ENCODE results near the gene TMEM121. TPM values are rescaled to one million over a fixed set of nuclear protein-coding genes. Genes with fewer than 3 reads are reported as not detected.

Gene TMEM121
- total and polyA plus RNA-seq, 2 of the 4 experiments (the other 2 are of a cell fraction) = 2.7 to 6.3 TPM

GRCh38 chr14:105578070-105578469, 51.7 kb downstream of the TMEM121 start:
- TF ChIP-seq RFX5 (IDR thresholded peaks at IDR 0.05; ENCODE audit: low read depth, low read length) (no peak), BHLHE40 (IDR thresholded peaks at IDR 0.05; ENCODE audit: low read depth, low read length) (no peak), MAFK (IDR thresholded peaks at IDR 0.05; ENCODE audit: low read depth, low read length) (no peak), CHD1 (IDR thresholded peaks at IDR 0.05; ENCODE audit: low read depth, low read length) (no peak), MAZ (IDR thresholded peaks at IDR 0.05; ENCODE audit: borderline replicate concordance, low read depth, low read length) (no peak), RCOR1 (IDR thresholded peaks at IDR 0.05; ENCODE audit: insufficient replicate concordance, low read length) (no peak), RAD21 (IDR thresholded peaks at IDR 0.05; ENCODE audit: low read length) (no peak), SMC3 (IDR thresholded peaks at IDR 0.05; ENCODE audit: low read depth, low read length) (no peak), FOS (IDR thresholded peaks at IDR 0.05; ENCODE audit: low read depth, low read length) (no peak), ELK1 (IDR thresholded peaks at IDR 0.05; ENCODE audit: borderline replicate concordance, low read depth, low read length) (no peak), USF2 (IDR thresholded peaks at IDR 0.05; ENCODE audit: low read depth, low read length) (no peak), CEBPB (IDR thresholded peaks at IDR 0.05; ENCODE audit: low read depth, low read length) (no peak), NFE2L2 (IDR thresholded peaks at IDR 0.05; ENCODE audit: low read depth, low read length) (no peak), MXI1 (IDR thresholded peaks at IDR 0.05; ENCODE audit: borderline replicate concordance, low read depth, low read length) (no peak), CTCF (conservative IDR thresholded peaks at IDR 0.05; ENCODE audit: low read depth, low read length) (no peak), POLR2A (IDR thresholded peaks at IDR 0.05; ENCODE audit: low read depth, low read length) (no peak)
- Histone ChIP-seq H3K79me1 (ENCODE audit: low read depth in 1 of 2, low read length in 2 of 2) (no peaks in the 10 kb centered on the region), H3K23ac (ENCODE audit: low read depth, low read length) (no peak overlapping the region), H2BK5ac (ENCODE audit: low read depth, low read length, poor library complexity, severe bottlenecking) (no peak overlapping the region), H3K9me1 (ENCODE audit: insufficient read depth, low read length) (no peaks in the 10 kb centered on the region), H4K20me1 (ENCODE audit: insufficient read depth, low read length) (no peaks in the 10 kb centered on the region), H3K4ac (ENCODE audit: low read depth, low read length) (no peak overlapping the region), H4K91ac (ENCODE audit: insufficient read depth, low read depth, low read length) (no peak overlapping the region), H3K56ac (ENCODE audit: extremely low read depth, insufficient read depth, low read length) (no peak overlapping the region), H2BK120ac (ENCODE audit: low read depth, low read length) (no peak overlapping the region), H3K27me3 (ENCODE audit: control insufficient read depth, insufficient read depth, low read length) (no peaks in the 10 kb centered on the region), H3K36me3 (ENCODE audit: control insufficient read depth, insufficient read depth, low read length) (no peaks in the 10 kb centered on the region), H2AFZ (replicated peaks; ENCODE audit: low read length, poor library complexity) (no peak overlapping the region), H2AK9ac (replicated peaks; ENCODE audit: low read depth, low read length, poor library complexity) (no peak overlapping the region), H3K18ac (ENCODE audit: low read depth, low read length) (no peak overlapping the region), H3K4me2 (ENCODE audit: low read depth, low read length) (no peak overlapping the region), H4K5ac (ENCODE audit: low read depth, low read length) (no peak overlapping the region), H3K4me1 (ENCODE audit: control insufficient read depth, insufficient read depth, low read length) (no peaks in the 10 kb centered on the region), H3K9me3 (ENCODE audit: control insufficient read depth, insufficient read depth, low read length) (peaks cover 10% of the 10 kb centered on the region), H3K9ac (ENCODE audit: low read depth, low read length) (no peak overlapping the region), H4K8ac (ENCODE audit: low read depth in 2 of 2, low read length in 2 of 2) (no peak overlapping the region), H2BK20ac (ENCODE audit: low read depth, low read length) (no peak overlapping the region), H2AK5ac (ENCODE audit: low read depth, low read length) (no peak overlapping the region), H3K4me3 (ENCODE audit: insufficient read depth, low read depth, low read length) (no peak overlapping the region), H3K27ac (ENCODE audit: insufficient read depth, low read length) (no peak overlapping the region), H3K14ac (replicated peaks; ENCODE audit: low read depth, low read length) (no peak overlapping the region), H2BK15ac (ENCODE audit: low read depth, low read length) (no peak overlapping the region)
- in situ Hi-C loops (cut with MboI; ENCODE audit: low sequenced_read_pairs) = no loop called here
- ChIA-PET POLR2A (ENCODE audit: unreplicated experiment) (no interaction called here), CTCF (no interaction called here)
- no peak for ATAC-seq (ENCODE audit: low read depth)
- intact Hi-C loops (cut with micrococcal nuclease) = no loop called here
- dilution Hi-C loops (cut with HindIII; ENCODE audit: low sequenced_read_pairs, unreplicated experiment) = no loop called here
- no peak for DNase-seq
- no TSS peak for BruUV-seq (replicated peaks)

Measured in IMR-90 (cell line).